Measurements from ENCODE around the gene CYTH4.
"Not testable (repeated sequence)": the region's sequence is repeated elsewhere in the genome, so short reads cannot be mapped to it uniquely, and the experiment has no call there.

The CYTH4 gene

GRCh38 chr22:37310815-37311595 lies 28.7 kb downstream of the CYTH4 start:
- DNase-seq = no peak

DNA sequence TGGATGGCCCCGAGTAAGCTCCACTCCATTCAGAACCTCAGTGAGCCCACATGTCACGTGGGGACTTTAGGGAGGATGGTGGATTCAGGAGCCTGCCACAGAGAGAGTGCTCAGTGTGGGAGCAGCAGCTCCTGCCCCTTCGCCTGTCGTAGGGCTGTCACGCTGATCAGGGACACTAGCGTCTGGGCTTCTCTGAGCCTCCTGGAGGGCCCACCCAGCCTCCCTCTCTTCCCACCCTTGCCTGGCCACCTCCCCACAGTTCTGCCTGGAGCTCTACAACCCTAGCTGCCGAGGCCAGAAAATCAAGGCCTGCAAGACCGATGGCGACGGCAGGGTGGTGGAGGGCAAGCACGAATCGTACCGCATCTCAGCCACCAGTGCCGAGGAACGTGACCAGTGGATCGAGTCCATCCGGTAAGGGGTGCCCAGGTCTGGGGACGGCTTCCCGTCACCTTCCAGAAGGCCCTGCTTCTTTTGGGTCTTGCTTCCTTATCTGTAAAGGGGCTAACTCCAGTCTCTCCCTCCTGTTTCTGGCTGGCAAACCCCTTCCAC lies 29.5 kb downstream of the CYTH4 start:
- DNase-seq = no peak

- DNase-seq = no peak
These were observed 30.4 kb downstream of the CYTH4 start for GRCh38 chr22:37312549-37313183.

GRCh38 chr22:37313376-37314314 lies 31.3 kb downstream of the CYTH4 start:
- no peak for DNase-seq

DNA sequence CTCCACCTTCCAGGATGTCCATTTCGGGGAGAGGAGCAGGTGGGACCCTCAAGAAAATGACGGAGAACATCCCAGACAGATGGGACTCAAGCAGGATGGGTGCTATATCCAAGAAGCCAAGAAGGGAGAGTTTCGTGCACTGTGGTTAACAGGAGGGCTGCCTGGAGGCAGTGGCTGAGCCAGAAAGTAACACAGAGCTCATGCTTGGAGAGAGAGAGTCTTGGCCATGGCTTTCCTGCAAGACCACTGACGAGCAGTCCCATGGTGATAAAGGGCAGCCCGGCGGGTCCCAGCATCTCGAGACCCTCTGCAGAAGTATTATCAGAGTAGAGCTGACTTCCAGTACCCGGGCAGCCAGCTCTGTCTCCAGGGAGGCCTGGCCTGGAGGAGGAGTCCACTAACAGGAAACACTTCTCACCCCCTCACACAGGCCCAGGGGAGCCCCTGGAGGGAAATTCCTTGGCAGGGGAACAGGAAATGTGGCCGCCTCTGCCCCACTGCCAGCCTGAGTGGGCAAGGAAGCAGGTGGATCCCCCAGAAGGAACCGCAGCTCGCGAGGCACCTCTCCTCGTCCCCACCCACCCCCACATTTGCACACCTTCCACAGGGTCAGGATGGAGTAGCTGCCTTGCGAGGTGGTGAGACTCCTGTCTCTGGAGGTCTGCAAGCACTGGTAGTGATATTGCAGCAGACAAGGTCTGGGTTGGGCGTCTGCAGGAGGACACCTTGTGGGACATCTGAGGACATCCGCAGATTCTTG lies 32.2 kb downstream of the CYTH4 start:
- no peak for DNase-seq

GRCh38 chr22:37316405-37316804 lies 34.1 kb downstream of the CYTH4 start:
- DNase-seq = no peak

- DNase-seq = peak; percentile 54
These were observed 34.6 kb downstream of the CYTH4 start for GRCh38 chr22:37316875-37317371.

- no peak for DNase-seq
These were observed 35.4 kb downstream of the CYTH4 start for GRCh38 chr22:37317698-37318210.

GRCh38 chr22:37318364-37319109 lies 36.2 kb downstream of the CYTH4 start:
- DNase-seq = no peak

DNA sequence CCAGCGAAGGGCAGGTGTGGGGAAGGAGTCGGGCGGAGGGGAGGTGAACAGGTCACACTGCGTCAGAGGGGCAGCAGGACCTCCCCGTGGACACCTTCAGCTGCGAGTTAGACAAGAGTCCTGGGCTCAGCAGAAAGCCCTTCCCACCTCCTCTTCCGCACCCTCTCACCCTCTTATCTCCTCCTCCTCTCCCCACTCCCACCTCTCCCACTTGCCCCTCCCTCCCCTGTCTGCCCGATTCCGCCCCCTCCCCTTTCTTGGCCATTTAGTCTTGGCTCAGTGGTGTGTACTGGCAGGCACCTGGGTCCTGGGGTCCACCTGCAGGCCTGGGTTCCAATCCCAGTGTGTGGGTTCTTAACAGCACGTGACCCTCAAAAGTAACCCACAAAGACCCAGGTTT lies 37.2 kb downstream of the CYTH4 start:
- no peak for DNase-seq

DNA sequence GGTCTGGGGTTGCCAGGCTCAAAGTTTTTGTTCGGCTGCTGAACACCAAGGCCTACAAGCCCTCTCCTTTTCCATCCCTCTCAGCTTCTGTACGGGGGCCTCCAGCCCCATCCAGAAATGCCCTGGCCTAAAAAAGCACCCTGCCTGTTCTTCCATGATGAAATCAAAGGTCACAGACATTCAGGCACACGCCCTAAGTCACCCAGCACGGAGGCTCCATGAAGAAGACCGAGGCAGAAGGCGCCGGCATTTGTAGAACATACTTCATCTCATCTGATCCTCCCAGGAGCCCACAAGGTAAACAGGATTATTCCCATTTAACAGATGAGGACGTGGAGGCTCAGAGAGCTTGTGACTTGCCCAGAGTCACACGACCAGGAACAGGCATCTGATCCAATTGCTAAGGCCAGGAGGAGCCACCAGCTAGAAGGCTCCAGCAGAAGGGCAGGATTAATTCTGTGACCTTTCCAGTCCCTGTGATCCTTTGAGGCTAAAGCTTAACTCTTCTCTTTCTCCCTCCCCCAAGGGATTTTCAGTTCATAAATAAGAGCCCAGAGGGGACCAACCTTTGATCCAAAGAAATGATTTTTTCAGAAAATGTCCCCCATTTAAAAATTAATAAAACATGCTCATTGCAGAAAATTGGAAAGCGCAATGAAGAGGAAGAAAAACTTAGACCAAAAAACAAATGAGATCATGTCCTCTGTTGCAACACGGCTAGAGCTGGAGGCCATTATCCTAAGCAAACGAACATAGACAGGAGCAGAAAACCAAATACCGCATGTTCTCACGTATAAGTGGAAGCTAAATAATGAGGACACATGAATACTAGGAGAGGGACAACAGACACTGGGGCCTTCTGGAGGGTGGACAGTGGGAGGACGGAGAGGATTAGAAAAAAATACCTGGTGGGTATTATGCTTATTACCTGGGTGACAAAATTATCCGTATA lies 38.7 kb downstream of the CYTH4 start:
- no peak for DNase-seq

GRCh38 chr22:37324340-37325038 lies 42.2 kb downstream of the CYTH4 start:
- DNase-seq = no peak

DNA sequence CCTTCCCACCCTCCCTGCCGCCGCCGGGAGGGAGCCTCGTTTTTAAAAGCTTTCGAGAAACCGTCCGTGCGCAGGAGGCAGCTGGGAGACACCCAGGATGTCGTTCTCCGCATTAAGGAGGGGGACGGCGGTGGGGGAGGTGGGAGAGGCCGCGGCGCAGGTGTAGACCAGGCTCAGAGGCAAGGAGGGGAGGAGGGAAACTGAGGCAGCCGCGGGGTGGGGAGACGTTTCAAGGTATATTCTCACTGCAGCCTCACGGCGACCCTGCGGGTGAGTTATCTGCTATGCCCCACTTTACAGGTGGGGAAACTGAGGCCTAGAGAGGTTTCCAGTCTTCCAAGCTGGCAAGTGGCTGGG lies 42.7 kb downstream of the CYTH4 start:
- DNase-seq = no peak

- no peak for DNase-seq
These were observed 44.4 kb downstream of the CYTH4 start for GRCh38 chr22:37326726-37327125.

GRCh38 chr22:37328017-37328416 lies 45.7 kb downstream of the CYTH4 start:
- no peak for DNase-seq

DNA sequence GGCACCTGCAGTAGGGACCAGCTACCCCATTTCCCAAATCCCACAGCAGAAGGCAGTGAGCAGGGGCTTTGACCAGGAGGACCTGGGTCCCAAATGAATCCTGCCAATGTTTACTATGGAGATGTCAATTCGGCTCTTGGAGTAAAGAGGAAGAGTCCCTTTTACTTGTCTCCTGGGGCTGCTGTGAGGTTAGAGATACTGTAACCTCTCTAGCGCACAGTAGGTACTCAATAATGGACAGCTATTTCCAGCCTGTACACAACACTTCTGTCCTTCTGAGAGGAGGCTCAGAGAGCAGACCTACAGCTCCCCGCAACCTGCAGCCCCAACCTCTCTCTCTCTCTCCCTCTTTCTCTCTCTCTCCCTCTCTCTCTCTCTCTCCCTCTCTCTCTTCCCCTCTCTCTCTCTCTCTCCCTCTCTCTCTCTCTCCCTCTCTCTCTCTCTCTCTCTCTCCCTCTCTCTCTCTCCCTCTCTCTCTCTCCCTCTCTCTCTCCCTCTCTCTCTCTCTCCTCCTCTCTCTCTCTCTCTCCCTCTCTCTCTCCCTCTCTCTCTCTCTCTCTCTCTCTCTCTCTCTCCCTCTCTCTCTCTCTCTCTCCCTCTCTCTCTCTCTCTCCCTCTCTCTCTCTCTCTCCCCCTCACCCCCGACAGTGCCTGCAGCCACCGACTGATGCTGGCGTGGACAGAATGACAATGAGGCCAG lies 46.4 kb downstream of the CYTH4 start:
- not testable (repeated sequence) for DNase-seq

DNA sequence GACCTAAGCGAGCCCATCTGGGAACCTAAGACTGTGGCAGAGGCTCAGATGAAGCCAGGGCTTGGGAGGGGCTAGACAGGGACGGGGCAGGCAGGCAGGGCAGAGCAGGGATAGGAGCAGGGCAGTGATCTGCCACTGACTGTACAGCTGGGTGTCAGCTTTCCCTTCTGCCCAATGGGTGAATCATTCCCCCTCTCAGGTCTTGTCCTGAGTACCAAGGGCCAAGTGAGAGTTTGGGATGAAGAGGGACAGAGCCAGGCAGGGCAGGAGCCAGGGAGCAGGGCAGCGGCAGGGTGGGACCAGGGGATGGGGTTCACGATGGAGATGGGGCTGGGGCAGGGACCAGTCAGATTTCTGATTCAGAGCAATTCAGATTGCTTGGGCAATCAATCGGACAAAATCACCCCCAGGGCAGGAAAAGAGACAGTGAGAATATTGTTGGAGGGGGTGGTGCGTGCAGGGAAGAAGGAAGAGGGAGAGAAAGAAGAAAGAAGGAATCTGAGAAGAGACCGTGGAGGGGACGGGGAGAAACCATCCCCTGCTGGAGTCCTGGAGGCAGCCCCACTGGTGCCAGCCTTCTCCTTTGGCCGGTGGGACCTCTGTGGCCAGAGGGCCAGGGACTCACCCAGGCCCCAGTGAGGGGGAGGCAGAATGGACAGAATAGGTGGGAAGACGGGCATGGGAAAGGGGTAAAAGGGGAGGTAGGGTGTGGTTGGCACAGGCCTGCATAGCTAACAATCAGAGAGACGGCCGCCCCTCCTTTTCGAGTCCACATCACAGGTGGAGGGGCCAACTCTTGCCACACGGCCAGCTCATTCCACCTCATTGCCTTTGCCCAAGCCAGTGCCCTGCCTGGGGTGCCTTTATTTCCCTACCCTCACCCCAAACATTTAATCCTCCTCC lies 47.2 kb downstream of the CYTH4 start:
- no peak for DNase-seq
